ENCODE measurements around the gene TGM1.

Gene TGM1

GRCh38 chr14:24299255-24300191 lies 36.5 kb upstream of the TGM1 start, which contains the start of the genes DHRS1 and NOP9:
Gene DHRS1, minus strand, starts transcription at chr14:24299780. Its CDS starts 674 bp downstream, at chr14:24299106.
Gene NOP9, plus strand, starts transcription at chr14:24299850. Its CDS starts 105 bp downstream, at chr14:24299955.
- no peak for TF ChIP-seq GATA1 (IDR thresholded peaks at IDR 0.05; ENCODE audit: low read depth, low read length)
- peak; percentile 78 for TF ChIP-seq POLR2A (IDR thresholded peaks at IDR 0.05; ENCODE audit: low read length)
- DNase-seq, result peak; percentile 95 to 98

DNA sequence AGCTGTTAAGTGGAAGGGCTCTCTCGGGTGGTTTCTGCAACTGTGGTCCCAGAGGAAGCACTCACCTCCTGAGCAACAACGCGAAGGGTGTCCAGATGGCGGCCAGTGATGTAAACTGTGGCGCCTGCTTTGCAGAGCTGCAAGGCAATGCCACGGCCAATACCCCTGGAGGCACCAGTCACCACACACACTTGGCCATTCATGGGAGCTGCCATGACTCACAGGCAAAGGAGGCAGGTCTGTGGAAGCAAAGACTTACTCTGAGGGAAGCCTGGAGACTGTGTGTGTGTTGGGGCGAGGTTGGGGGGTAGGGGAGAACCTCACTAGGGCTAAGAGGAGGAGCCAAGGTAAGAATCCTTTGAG lies 35.9 kb upstream of the TGM1 start:
- no peak for TF ChIP-seq GATA1 (IDR thresholded peaks at IDR 0.05; ENCODE audit: low read depth, low read length)
- no peak for TF ChIP-seq POLR2A (IDR thresholded peaks at IDR 0.05; ENCODE audit: low read length)
- peak; percentile 56 to 61 for DNase-seq

DNA sequence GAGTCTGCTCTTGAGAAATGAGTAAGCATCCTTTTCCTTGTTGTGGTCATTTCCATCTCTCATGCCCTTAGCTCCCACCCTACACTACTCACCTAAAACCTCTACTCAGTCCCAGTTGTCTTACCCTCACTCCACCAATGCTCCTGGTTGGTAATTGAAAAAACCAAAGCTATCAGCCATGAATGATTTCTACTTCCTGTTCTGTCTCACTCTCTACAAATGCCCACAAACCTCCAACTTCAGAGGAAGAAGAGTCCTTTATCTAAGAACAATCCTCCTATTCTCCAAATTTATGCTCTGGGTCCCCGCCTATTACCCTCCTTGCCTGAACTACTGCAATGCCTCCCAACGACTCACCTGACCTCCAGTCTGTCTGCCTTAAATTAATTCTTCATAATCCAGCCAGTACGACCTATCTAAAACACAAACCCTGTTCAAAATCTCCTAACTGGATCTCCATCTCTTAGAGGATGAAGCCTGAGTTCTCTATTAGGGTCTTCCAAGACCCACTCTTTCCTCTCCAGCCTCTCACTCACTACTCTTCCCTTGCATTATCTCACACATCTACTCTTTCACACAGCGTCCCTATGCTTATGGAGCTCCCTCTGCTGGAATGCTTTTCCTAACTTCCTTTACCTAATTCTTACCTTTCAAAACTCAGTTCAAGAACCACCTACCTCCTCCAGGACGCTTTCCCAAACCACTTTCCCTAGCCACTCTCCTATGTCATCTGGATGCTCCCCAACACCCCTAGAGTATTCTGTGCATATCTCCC lies 34.4 kb upstream of the TGM1 start:
- TF ChIP-seq POLR2A (IDR thresholded peaks at IDR 0.05; ENCODE audit: low read length), result no peak
- DNase-seq, result peak; percentile 45 to 66

DNA sequence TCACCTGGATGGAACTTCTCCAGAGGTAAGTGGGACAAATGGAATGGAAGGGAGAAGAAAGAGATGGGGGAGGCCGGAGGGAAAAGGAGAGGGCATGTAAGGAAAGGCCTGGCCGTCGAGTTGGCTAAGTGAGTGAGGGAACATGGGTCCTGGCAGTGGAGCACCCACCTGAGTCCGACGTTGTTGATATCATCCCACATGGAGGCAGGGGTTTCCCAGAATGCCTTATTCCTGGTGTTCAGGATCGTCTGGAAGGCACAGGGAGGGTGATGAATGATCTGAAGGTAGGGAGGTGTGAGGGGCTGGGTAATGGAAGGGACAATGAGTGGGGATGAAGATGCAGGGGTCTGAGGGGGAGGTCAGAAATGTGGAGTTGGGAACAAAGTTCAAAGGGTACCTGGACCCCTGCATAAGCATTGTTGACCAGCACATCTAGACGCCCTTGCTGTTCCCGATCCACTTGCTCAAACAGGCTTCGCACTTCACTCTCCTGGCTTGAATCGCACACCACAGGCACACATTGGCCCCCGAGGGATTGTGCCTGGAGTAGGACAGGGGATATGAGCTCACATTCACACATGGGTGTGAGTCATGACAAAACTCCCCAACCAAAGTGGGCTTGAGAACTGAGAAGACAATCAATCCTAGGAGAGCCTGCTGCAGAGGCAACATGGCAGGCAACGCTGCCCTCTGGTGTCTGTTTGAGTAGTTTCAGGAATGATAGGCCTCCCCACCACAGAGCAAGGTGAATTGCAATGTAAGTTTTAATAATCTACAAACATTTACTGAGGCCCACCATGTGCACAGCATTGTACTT lies 33.6 kb upstream of the TGM1 start:
- TF ChIP-seq GATA1 (IDR thresholded peaks at IDR 0.05; ENCODE audit: low read depth, low read length), result no peak
- no peak for TF ChIP-seq POLR2A (IDR thresholded peaks at IDR 0.05; ENCODE audit: low read length)
- DNase-seq, result peak; percentile 81 to 89

- no peak for TF ChIP-seq POLR2A (IDR thresholded peaks at IDR 0.05; ENCODE audit: low read length)
These were observed 30.5 kb upstream of the TGM1 start for GRCh38 chr14:24293525-24293924.

GRCh38 chr14:24292118-24292807 lies 29.3 kb upstream of the TGM1 start:
- TF ChIP-seq GATA1 (IDR thresholded peaks at IDR 0.05; ENCODE audit: low read depth, low read length) (no peak), POLR2A (IDR thresholded peaks at IDR 0.05; ENCODE audit: low read length) (no peak)
- DNase-seq, result no peak

More at GRCh38 chr14:24293525-24293924, 30.5 kb upstream of the TGM1 start:
- DNase-seq, result no peak

DNA sequence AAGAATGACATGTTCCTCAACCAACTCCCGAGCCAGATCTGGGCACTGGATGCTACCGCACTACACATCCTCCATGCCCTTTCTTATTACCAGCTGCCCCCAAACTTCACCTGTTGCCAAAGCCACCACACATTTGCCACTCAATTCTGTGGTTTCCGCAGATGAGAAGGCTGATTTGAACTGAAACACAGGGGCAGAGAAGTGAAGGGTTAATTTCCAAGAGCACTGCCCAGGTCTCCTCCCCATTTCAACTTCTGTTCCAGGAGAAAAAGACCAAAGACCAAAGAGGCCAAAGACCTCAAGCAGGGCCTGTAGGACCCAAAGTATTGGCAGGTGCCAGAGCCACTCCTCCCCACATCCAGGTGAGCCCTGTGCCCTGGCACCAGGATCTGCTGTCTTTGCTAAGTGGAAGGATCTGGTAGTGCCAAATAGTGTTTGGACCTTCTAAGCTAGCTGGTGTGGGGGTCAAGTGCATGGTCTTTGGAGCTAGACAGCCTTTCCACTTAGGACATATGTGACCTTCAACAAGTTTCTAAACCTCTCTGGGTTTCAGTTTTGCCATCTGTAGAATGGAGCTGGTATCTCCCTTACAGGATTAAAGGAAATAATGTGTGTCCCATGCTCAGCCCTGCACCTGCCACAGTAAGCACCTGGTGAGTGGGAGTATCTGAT lies 28.6 kb upstream of the TGM1 start:
- TF ChIP-seq GATA1 (IDR thresholded peaks at IDR 0.05; ENCODE audit: low read depth, low read length) (no peak), POLR2A (IDR thresholded peaks at IDR 0.05; ENCODE audit: low read length) (no peak)

DNA sequence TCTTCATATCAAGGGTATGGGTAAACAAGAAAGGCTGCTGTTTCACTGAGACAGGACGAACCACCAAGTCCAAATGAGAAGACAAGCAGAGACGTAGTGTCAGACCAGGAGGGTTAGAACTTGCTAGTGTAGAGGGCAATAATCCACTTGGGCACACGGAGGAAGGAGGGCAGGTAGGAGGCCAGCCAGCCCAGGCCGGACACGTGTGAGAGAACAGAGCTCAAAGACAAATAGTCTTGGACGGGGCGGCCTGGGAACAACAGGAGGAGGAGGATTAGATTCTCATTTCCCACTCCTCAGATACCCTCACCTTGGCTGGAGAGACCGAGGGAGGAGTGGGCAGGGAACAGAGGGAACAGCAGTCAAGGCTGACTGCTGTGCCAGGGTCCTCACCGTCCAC lies 27.8 kb upstream of the TGM1 start:
- DNase-seq, result no peak
- TF ChIP-seq POLR2A (IDR thresholded peaks at IDR 0.05; ENCODE audit: low read length) (no peak), GATA1 (IDR thresholded peaks at IDR 0.05; ENCODE audit: low read depth, low read length) (no peak)

More for the DNA sequence above, 28.6 kb upstream of the TGM1 start:
- no peak for DNase-seq

- TF ChIP-seq POLR2A (IDR thresholded peaks at IDR 0.05; ENCODE audit: low read length), result no peak
- TF ChIP-seq GATA1 (IDR thresholded peaks at IDR 0.05; ENCODE audit: low read depth, low read length), result no peak
- no peak for DNase-seq
These were observed 26.8 kb upstream of the TGM1 start for GRCh38 chr14:24289649-24290280.

GRCh38 chr14:24286996-24287395 lies 24.0 kb upstream of the TGM1 start:
- no peak for DNase-seq
- TF ChIP-seq POLR2A (IDR thresholded peaks at IDR 0.05; ENCODE audit: low read length), result no peak
- no peak for TF ChIP-seq GATA1 (IDR thresholded peaks at IDR 0.05; ENCODE audit: low read depth, low read length)

DNA sequence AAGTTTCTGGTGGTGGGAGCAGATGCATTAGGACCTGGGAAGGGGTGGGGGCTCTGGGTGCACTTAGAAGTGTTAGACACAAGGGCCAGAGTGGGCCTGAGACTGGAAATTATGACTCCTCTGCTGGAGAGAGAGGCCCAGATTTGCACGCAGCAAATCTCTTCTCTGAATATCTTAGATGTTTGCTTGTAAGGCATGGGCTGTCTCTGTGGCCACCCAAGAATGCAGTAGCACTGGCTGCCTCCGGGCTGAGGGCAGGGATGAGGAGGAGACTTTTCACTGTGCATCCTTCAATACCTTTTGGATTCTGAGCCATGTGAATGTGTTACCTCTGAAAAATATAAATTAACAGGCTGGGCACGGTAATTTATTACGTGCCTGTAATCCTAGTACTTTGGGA lies 22.4 kb upstream of the TGM1 start:
- DNase-seq, result no peak
- no peak for TF ChIP-seq POLR2A (IDR thresholded peaks at IDR 0.05; ENCODE audit: low read length)
- TF ChIP-seq GATA1 (IDR thresholded peaks at IDR 0.05; ENCODE audit: low read depth, low read length), result no peak

DNA sequence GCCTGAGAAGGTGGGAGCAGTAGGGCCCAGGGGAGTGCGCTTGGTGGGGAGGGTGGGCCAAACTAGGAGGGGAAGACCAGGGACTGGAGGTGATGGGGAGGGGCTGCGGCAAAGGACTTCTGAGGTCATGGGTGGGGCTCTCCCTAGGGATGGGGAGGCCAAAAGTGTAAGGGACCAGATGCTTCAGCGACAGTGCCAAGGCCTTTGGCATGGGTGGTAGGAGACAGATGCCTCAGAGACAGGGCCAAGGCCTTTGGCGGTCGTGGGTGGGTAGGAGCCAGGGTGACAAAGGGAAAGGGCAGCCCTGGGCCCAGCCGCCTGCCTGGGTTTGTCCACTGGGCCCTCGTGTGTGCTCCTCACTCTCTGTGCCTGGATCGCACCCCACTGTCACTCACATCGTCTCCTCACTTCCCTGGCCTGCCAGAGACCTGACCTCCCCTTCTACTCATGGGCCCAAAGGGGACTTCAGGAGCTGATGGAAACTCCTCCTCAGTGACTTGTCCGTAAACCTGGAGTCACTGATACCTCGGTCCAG lies 21.6 kb upstream of the TGM1 start:
- DNase-seq, result no peak
- TF ChIP-seq POLR2A (IDR thresholded peaks at IDR 0.05; ENCODE audit: low read length) (no peak), GATA1 (IDR thresholded peaks at IDR 0.05; ENCODE audit: low read depth, low read length) (no peak)
